HEK293 (cell line): ENCODE results near the gene MON2.

Experiments
- KLF1 ChIP-seq: fragments of 450-650 bp; formaldehyde crosslinking; IDR thresholded peaks from 2 replicates; pipeline ENCODE4 v1.5.1; 2016; ENCODE audit warnings: missing biosample characterization, missing genetic modification characterization
- REST ChIP-seq: fragments of 450-650 bp; formaldehyde crosslinking; IDR thresholded peaks from 2 replicates; pipeline ENCODE4 v1.5.1; 2016; ENCODE audit warnings: missing biosample characterization, missing genetic modification characterization
- SP7 ChIP-seq: fragments of 450-650 bp; formaldehyde crosslinking; IDR thresholded peaks from 2 replicates; pipeline ENCODE4 v1.5.1; 2016; ENCODE audit warnings: missing biosample characterization, missing genetic modification characterization
- ZBTB7A ChIP-seq: fragments of 450-650 bp; formaldehyde crosslinking; IDR thresholded peaks from 2 replicates; pipeline ENCODE4 v1.5.1; 2016; ENCODE audit warnings: low read depth, missing biosample characterization, missing genetic modification characterization
- ZNF121 ChIP-seq: fragments of 450-650 bp; formaldehyde crosslinking; IDR thresholded peaks from 2 replicates; pipeline ENCODE4 v1.5.1; 2016; ENCODE audit warnings: missing biosample characterization, missing genetic modification characterization
- TF ChIP-seq, protein P1 (sequence below): fragments of 450-650 bp; formaldehyde crosslinking; IDR thresholded peaks from 2 replicates; pipeline ENCODE4 v1.5.1; 2016; ENCODE audit warnings: missing biosample characterization, missing genetic modification characterization

- TF ChIP-seq, protein P1, sequence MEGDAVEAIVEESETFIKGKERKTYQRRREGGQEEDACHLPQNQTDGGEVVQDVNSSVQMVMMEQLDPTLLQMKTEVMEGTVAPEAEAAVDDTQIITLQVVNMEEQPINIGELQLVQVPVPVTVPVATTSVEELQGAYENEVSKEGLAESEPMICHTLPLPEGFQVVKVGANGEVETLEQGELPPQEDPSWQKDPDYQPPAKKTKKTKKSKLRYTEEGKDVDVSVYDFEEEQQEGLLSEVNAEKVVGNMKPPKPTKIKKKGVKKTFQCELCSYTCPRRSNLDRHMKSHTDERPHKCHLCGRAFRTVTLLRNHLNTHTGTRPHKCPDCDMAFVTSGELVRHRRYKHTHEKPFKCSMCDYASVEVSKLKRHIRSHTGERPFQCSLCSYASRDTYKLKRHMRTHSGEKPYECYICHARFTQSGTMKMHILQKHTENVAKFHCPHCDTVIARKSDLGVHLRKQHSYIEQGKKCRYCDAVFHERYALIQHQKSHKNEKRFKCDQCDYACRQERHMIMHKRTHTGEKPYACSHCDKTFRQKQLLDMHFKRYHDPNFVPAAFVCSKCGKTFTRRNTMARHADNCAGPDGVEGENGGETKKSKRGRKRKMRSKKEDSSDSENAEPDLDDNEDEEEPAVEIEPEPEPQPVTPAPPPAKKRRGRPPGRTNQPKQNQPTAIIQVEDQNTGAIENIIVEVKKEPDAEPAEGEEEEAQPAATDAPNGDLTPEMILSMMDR (tag by site-specific recombination), result no peak
- TF ChIP-seq SP7 (tag by site-specific recombination) (no peak), REST (no peak), ZNF121 (tag by site-specific recombination) (no peak), ZBTB7A (tag by site-specific recombination) (no peak), KLF1 (tag by site-specific recombination) (no peak)
Measured at GRCh38 chr12:62643486-62643885, 176.9 kb downstream of the MON2 start.
